ENCODE results near the gene PIK3C2G. TPM values are rescaled to one million over a fixed set of nuclear protein-coding genes. Genes with fewer than 3 reads are reported as not detected.

Gene PIK3C2G
- polyA plus RNA-seq, 1 donor from 2014 or later: not detected

GRCh38 chr12:18696971-18697602 is 435.8 kb downstream of the PIK3C2G start:
- H3K9me3 Mint-ChIP-seq: peaks cover 2 to 13% (median 5%) of the 10 kb centered on the region in 3 donors
- no peak overlapping the region for H3K4me3 Mint-ChIP-seq
- H3K27me3 Mint-ChIP-seq: no peaks in the 10 kb centered on the region

More at GRCh38 chr12:18696971-18697602, 435.8 kb downstream of the PIK3C2G start:
- Mint-ChIP-seq H3K27ac (no peak overlapping the region), H3K36me3 (peaks cover 2% of the 10 kb centered on the region), H3K4me1 (no peaks in the 10 kb centered on the region)

Other genes starting within 250 kb of the PIK3C2G start
- gene RERGL, start 171.3 kb upstream of the PIK3C2G start, polyA plus RNA-seq: not detected